GM18507 (cell line): ENCODE results near the gene OXNAD1.

Experiments
- DNase-seq: peaks from one replicate; pipeline ENCODE4 v3.0.0; 2011; ENCODE audit warnings: low read depth; ENCODE audit not compliant: insufficient read length; ENCODE audit errors: extremely low spot score
- FAIRE-seq: peaks from 2 replicates; lab custom pipeline; 2011; peaks lifted over from hg19 to GRCh38; lab: Jason Lieb, UNC

Gene OXNAD1

DNA sequence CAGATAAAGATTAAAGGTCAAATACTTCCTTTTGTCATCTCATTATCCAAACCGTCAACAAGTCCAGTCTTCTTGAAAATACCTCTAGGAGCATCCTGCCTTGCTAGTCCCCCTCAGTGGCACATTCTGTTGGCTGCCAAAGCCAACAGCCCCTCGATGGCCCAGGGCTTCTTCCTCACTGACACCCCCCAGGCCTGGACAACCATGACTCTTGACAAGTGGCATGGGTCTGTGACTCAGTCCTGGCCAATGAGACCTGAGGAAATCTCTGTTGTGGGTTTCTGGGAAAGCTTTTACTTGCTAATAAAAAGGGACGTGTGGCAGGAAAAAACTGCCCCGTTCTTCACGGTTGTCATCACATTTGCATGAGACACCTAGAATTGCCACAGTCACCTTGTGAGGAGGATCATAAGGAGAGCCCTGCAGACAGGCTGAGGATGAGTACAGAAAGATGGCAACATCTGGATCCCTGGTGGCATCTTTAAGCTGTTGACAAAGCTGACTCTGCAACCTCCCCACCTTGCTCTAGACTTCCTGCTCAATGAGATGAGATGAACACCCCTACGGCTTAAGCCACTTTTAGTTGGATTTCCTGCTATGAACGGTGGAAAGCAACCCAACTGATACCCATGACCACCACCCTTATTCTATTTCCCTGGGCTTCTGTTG lies 81.5 kb downstream of the OXNAD1 start:
- FAIRE-seq: no peak

DNA sequence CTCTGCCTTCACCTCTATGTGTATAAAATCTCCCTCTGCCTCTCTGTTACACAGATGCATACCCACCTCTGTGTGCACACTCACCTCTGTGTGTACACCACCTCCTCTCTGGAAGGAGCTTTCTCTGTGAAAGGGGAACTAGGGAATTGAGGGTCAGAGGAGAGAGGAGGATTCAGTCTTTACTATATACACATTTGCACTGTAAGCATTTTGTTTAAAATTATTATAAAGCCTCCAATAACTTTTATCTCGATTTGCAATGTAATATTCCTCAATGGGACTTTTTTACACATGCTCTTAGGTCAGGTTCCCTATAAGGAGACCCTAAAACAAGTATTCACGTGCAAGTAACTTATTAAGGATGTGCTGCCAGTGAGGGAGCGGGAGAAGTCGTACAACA lies 82.5 kb downstream of the OXNAD1 start:
- DNase-seq: no peak
- FAIRE-seq: no peak

More for the DNA sequence above, 81.5 kb downstream of the OXNAD1 start:
- DNase-seq: no peak

DNA sequence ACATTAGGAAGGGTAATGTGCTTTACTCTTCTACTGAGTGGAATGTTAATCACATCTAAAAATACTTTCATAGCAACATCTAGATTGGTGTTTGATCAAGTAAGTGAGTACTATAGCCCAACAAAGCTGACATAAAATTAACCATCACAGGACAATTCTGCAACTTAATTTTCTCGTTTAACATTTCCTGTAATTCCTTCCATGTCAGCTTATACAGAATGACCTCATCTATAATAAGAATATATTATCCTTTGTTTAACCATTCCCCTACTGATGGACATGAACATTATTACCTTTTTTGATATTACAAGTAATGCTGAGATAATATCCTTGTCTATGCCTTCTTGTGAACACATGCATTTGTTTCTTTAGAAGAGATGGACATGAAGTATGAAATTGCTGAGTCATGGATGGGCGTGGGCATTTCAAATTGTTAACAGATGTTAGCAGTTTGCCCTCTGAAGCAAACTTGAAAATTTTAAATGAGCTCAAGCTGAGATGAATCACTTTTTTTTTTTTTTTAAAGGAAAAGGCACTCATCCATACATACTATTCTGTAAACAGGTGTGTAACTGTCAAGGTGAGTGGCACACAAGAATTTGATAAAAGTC lies 85.1 kb downstream of the OXNAD1 start:
- FAIRE-seq (no peak), DNase-seq (no peak)

DNA sequence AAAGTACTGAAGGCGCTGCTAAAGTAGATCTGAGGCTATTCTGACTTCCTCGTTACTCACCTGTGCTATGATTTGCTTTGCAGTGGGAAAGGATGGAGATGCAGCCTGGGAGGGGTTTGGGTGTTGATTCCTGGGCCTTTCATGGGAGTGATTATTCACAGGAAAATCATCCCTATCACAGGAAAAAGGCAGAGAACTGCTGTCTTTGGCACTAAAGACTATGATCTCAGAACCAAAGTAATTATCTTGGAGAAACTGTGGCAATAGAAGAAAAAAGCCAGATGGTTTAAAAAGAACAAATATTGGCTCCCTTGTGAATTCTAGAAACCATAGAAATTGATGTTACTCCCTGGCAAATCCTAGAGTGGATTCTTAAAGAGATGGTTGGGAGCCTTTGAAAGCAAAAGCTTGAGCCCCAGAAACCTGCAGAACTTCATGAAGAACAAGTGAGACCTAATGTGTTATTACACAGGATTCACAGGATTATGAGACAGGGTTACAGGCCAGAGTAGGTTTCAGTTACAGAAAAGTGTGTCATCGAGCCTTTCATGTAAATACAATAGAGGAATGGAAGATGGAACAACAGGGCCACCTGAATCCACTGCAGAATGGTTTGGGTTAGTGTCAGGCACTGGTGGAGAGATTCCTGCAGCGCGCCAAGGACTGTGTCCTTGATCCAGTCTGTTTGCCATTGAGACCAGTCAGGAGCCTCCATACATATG lies 85.7 kb downstream of the OXNAD1 start:
- FAIRE-seq (no peak), DNase-seq (no peak)

DNA sequence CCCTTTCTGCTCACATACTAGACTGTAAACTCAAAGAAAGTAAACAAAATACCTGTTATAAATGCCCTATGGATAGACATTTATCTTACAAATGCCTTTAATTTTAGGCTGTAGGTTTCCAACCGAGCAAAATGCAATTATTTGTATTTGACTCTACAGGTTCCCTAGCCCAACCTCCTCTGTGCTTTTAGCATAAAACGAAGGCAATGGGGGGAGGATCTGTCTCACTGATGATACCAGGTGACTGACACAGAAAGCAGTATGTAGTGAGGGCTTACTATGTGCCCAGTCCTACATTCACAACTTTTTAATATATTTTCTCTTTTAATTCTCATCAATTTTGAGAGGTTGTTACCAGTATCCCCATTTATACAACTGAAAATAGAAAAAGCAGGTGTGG lies 87.4 kb downstream of the OXNAD1 start:
- no peak for FAIRE-seq
- DNase-seq: no peak

DNA sequence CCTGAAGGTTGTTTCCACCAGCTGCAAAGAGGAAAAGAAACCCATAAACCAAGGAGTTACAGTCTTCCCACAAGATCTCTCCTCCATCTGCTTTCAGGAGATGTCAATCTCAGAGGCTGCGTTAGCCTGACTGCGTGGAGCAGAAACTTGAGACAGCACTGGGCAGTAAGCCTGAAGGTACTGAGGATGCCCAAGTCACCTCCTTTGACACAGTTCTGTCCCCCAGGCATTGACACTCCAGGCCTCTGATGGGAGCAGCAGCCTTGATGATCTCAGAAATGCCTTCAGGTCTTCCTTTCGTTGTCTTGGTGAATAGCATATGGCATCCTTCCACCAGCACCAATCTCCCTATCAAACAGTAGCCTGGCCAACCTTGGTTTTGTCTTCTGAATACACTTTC lies 89.3 kb downstream of the OXNAD1 start:
- DNase-seq (no peak), FAIRE-seq (no peak)
